Transverse colon (tissue), 4 donors: ENCODE measurements around the gene GNG7. TPM values are rescaled to one million over a fixed set of nuclear protein-coding genes. Genes with fewer than 3 reads are reported as not detected.

ENCODE experiments used
- DNase-seq: peaks from one replicate; pipeline ENCODE4 v3.0.0-alpha.2; 2019
- H3K27ac ChIP-seq, 4 donors: fragments of 200-600 bp; sonication (generic); 2 replicates each; pipeline ENCODE4 v1.5.1; 2016 to 2018; ENCODE audit warnings: inconsistent platforms in 4 of 4
- H3K27me3 ChIP-seq: fragments of 200-600 bp; sonication (generic); 2 replicates; pipeline ENCODE4 v1.5.1; 2017; ENCODE audit warnings: inconsistent platforms
- H3K36me3 ChIP-seq, 4 donors: fragments of 200-600 bp; sonication (generic); 2 replicates each; pipeline ENCODE4 v1.5.1; 2017 to 2019; ENCODE audit warnings: inconsistent platforms in 4 of 4
- H3K4me1 ChIP-seq, 4 donors: fragments of 200-600 bp; sonication (generic); 2 replicates each; pipeline ENCODE4 v1.5.1; 2017 to 2020; ENCODE audit warnings: inconsistent platforms in 4 of 4
- H3K4me3 ChIP-seq, 4 donors: fragments of 200-600 bp; sonication (generic); 1 replicate in 1 of 4; 2 replicates in 3 of 4; pipeline versions ENCODE4 v1.5.1 to v1.6.1; 2017 to 2019; ENCODE audit warnings: inconsistent platforms in 4 of 4
- H3K9me3 ChIP-seq, 2 donors: fragments of 200-600 bp; sonication (generic); 2 replicates each; pipeline ENCODE4 v1.5.1; 2017 to 2019; ENCODE audit warnings: inconsistent platforms in 2 of 2
- EP300 ChIP-seq: sonication (generic); formaldehyde crosslinking; IDR thresholded peaks from one replicate; pipeline ENCODE4 v1.6.1; 2017; ENCODE audit warnings: antibody characterized with exemption, low read depth
- POLR2A ChIP-seq: fragments of 450-650 bp; IDR thresholded peaks from one replicate; pipeline ENCODE4 v1.6.1; 2016; ENCODE audit warnings: antibody characterized with exemption, mild to moderate bottlenecking, moderate library complexity
- POLR2AphosphoS5 ChIP-seq, 3 donors: sonication (generic); formaldehyde crosslinking; IDR thresholded peaks; one replicate each; pipeline ENCODE4 v1.6.1; 2016; ENCODE audit warnings: antibody characterized with exemption in 3 of 3
- WGBS, 2 donors: methylation state at CpG; one replicate each; pipeline ENCODE4 v1.1.5; 2018; ENCODE audit warnings: low coverage in 1 of 2; 5-methylcytosine and 5-hydroxymethylcytosine counted together
- in situ Hi-C, 4 donors: fragments of 200-750 bp; cut with MboI; loops; one replicate each; pipeline versions ENCODE4 v1.15.0 to v1.15.1; 2017; ENCODE audit warnings: low sequenced_read_pairs in 3 of 4, low pct_ligation_motif_present in 1 of 4, low pct_unique_long_range_greater_than_20kb in 1 of 4
- intact Hi-C: fragments of 100-400 bp; cut with DNase I; formaldehyde crosslinking; loops from one replicate; pipeline ENCODE4 v1.15.1; 2023; ENCODE audit warnings: low total_unique reads
- total RNA-seq, 4 donors: library from RNA; depleted of rRNA; stranded (reverse); fragments of >200 nt; gene quantifications; one replicate each; pipeline ENCODE4 v1.1.0, GENCODE V29; 2016
- TF ChIP-seq, protein P1 (sequence below), 5 experiments: fragments of 200-600 bp in 3 of 5; fragments of 450-650 bp in 2 of 5; sonication (generic) in 3 of 5; IDR thresholded peaks; 1 replicate in 2 of 5; 2 replicates in 3 of 5; pipeline ENCODE4 v1.5.1; 2016 to 2017; ENCODE audit warnings: antibody characterized with exemption in 5 of 5, inconsistent platforms in 3 of 5, mild to moderate bottlenecking in 2 of 5, moderate library complexity in 1 of 5

GNG7 gene
- total RNA-seq, 4 donors from 2014 or later: 1.6 to 13.1 (median 4.0) TPM

DNA sequence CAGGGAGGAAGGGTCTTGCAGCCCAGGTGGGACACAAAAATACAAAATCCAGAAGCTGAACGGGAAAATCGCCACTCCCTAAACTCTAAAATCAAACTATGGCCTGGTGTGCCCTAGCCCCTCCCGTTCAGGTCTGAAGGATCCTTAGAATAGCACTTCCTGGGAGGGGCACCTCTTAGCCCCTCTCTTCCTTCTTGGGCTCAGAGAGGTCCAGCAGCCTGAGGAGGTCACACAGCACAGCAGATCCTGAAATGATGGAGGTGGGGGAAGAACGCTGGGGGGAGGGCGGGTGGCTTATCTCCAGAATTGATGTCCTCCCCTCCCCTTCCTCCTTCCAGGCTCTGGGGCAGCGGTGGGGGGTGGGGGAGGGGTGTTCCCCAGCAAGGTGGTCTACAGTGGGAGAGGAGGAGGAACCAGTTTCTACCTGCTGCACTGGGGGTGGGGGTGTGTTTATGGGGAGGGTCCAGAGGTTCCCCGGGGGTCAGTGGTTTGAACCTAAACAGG is 16.8 kb upstream of the GNG7 start:
- WGBS, 2 donors: 17 to 35% methylated on average over 1 to 7 of the region's 7 CpGs
- H3K36me3 ChIP-seq: no peaks in the 10 kb centered on the region
- H3K4me1 ChIP-seq: peaks cover 9 to 28% (median 19%) of the 10 kb centered on the region in 4 donors
- no peak overlapping the region for H3K4me3 ChIP-seq
- intact Hi-C loops (no loop called here), in situ Hi-C loops (no loop called here)
- no peak for DNase-seq
- peaks cover 65% of the 10 kb centered on the region for H3K27me3 ChIP-seq
- no peaks in the 10 kb centered on the region for H3K9me3 ChIP-seq
- TF ChIP-seq, protein P1, sequence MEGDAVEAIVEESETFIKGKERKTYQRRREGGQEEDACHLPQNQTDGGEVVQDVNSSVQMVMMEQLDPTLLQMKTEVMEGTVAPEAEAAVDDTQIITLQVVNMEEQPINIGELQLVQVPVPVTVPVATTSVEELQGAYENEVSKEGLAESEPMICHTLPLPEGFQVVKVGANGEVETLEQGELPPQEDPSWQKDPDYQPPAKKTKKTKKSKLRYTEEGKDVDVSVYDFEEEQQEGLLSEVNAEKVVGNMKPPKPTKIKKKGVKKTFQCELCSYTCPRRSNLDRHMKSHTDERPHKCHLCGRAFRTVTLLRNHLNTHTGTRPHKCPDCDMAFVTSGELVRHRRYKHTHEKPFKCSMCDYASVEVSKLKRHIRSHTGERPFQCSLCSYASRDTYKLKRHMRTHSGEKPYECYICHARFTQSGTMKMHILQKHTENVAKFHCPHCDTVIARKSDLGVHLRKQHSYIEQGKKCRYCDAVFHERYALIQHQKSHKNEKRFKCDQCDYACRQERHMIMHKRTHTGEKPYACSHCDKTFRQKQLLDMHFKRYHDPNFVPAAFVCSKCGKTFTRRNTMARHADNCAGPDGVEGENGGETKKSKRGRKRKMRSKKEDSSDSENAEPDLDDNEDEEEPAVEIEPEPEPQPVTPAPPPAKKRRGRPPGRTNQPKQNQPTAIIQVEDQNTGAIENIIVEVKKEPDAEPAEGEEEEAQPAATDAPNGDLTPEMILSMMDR (IDR thresholded peaks at IDR 0.05): no peak
- TF ChIP-seq POLR2AphosphoS5 (IDR thresholded peaks at IDR 0.05): no peak
- TF ChIP-seq POLR2A: no peak
- no peak for TF ChIP-seq EP300
- H3K27ac ChIP-seq: no peak overlapping the region

DNA sequence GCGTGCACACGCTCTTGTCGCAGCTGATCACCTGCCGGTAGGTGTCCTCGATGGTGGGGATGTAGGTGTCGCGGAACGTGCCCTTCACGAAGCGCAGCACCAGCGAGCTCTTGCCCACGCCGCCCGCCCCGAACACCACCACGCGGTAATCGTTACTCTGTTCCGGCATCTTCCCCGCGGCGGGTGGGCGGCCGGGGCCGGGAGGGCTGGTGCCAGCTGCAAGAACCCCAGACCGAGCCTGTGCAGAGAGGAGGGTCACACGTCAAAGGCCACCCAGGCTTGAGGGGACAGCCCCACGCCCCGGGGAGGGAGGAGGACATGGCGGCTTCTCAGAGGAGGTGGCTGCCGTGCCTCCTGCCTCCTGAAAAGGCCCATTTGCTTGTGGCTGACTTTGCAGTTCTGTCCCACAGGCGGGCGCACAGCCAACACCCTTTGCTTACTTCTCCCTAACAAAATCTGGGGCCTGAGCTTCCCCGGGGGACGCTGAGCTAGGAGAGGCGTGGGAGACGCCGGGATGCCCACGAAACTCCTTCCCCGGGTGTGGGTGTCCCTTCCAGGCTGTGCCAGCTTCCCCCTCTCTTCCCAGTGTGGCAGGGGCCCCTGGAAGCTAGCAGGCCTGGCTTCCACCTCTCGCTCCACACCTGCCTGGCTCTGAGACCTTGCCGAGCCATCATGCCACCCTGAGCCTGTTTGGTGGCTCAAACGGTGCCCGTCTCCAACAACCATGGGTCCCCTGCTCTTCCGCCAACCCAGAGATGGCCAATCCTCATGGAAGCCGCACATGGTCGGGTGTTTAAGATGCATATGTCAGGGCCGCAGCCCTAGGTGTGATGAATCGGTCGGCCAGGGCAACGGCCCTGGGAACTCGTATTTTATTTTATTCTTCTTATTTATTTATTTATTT is 15.4 kb upstream of the GNG7 start:
- H3K4me1 ChIP-seq: peaks cover 9 to 21% (median 16%) of the 10 kb centered on the region in 4 donors
- in situ Hi-C loops: no loop called here
- peaks cover 52% of the 10 kb centered on the region for H3K27me3 ChIP-seq
- no peaks in the 10 kb centered on the region for H3K9me3 ChIP-seq
- H3K36me3 ChIP-seq: no peaks in the 10 kb centered on the region
- intact Hi-C loops: no loop called here
- WGBS, 2 donors: 68 to 89% methylated on average over 3 to 49 of the region's 52 CpGs
- H3K27ac ChIP-seq: no peak overlapping the region
- DNase-seq: no peak
- TF ChIP-seq EP300 (no peak), POLR2AphosphoS5 (IDR thresholded peaks at IDR 0.05) (no peak), POLR2A (no peak)
- TF ChIP-seq, protein P1 (IDR thresholded peaks at IDR 0.05): no peak
- H3K4me3 ChIP-seq: no peak overlapping the region

DNA sequence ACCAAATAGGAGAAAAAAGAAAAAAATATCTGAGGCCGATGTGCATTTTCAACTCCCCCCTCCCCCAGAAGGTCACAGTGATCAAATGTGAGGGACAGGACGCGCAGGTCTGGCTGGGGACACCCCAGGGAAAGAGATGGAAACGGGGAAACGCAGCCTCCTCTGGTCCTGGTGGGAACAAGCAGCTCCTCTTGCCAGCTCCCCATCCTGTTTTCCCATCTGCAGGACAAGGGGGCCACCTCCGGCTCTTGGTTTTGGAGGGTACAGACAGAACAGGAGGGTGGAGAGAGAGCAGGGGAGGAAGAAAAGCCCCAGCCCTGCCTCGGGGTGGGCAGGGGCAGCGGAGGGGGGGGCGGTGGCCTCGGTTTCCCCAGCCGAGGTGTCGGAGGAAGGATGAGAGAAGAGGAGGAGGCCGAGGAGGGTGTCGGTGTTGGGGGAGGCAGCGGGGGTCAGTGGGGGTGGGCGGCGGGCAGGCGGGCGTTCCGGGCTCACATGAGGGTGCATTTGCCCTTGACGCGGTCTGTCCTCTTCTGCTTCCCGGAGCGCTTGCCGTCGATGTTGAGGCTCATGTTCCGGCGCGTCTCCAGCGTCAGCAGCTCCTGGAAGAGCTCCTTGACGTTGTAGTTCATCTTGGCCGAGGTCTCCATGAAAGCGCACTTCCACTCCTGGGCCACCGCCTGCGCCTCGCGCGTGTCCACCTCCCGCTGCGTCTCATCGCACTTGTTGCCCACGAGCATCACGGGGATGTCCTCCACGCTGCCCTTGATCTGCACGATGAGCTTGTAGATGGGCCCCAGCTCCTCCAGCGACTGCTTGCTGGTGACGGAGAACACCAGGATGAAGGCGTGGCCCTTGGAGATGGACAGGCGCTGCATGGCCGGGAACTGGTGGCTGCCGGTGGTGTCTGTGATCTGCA is 14.5 kb upstream of the GNG7 start:
- in situ Hi-C loops: no loop called here
- H3K27me3 ChIP-seq: peaks cover 43% of the 10 kb centered on the region

More for the DNA sequence above, 14.5 kb upstream of the GNG7 start:
- Histone ChIP-seq H3K4me3 (no peak overlapping the region), H3K27ac (no peak overlapping the region), H3K4me1 (peaks cover 9 to 18% (median 14%) of the 10 kb centered on the region in 4 donors), H3K9me3 (no peaks in the 10 kb centered on the region), H3K36me3 (no peaks in the 10 kb centered on the region)
- WGBS, 2 donors: 80 to 90% methylated on average over 2 to 48 of the region's 51 CpGs
- TF ChIP-seq, protein P1 (IDR thresholded peaks at IDR 0.05): no peak
- TF ChIP-seq POLR2AphosphoS5 (IDR thresholded peaks at IDR 0.05): no peak
- TF ChIP-seq EP300: no peak
- no peak for TF ChIP-seq POLR2A
- intact Hi-C loops: no loop called here
- no peak for DNase-seq
